Fibroblast of lung (primary cell): ENCODE measurements around the gene MYO5B.

Source experiments
- CTCF ChIP-seq, 2 donors: IDR thresholded peaks in 1 of 2; conservative IDR thresholded peaks in 1 of 2; 1 replicate in 1 of 2; 2 replicates in 1 of 2; pipeline ENCODE4 v1.5.1; 2011 to 2012; ENCODE audit warnings: low read length in 2 of 2, control low read depth in 1 of 2, inconsistent platforms in 1 of 2, low read depth in 1 of 2, mild to moderate bottlenecking in 1 of 2
- EZH2 ChIP-seq: IDR thresholded peaks from 2 replicates; pipeline ENCODE4 v1.5.1; 2012; ENCODE audit warnings: low read length, control low read depth, mild to moderate bottlenecking; ENCODE audit errors: missing control alignments

- TF ChIP-seq CTCF (conservative IDR thresholded peaks at IDR 0.05 in 1 of 2, IDR thresholded peaks at IDR 0.05 in 1 of 2; ENCODE audit: low read depth in 1 of 2, low read length in 2 of 2) (no peak), EZH2 (no peak)
These were observed 239.7 kb downstream of the MYO5B start for GRCh38 chr18:49955263-49955662.
